GM19452 (cell line): ENCODE results near the gene DDA1.
A peak's percentile ranks its signal among the peaks of the same experiment; 100 is the strongest.

Experiments
- ATAC-seq: cut with Tn5 transposase; IDR thresholded peaks from one replicate; pipeline ENCODE4 v1.9.1; 2021; ENCODE audit not compliant: unreplicated experiment

DDA1 gene

GRCh38 chr19:17328517-17329365 is 19.4 kb downstream of the DDA1 start:
- no peak for ATAC-seq

GRCh38 chr19:17329366-17330261 is 20.3 kb downstream of the DDA1 start:
- ATAC-seq, result no peak

- no peak for ATAC-seq
These were observed 21.1 kb downstream of the DDA1 start for GRCh38 chr19:17330262-17331044.

GRCh38 chr19:17331045-17331558 is 21.7 kb downstream of the DDA1 start:
- no peak for ATAC-seq

GRCh38 chr19:17332360-17332676 is 23.0 kb downstream of the DDA1 start:
- no peak for ATAC-seq

GRCh38 chr19:17332677-17333581 is 23.6 kb downstream of the DDA1 start:
- ATAC-seq, result no peak

- no peak for ATAC-seq
These were observed 24.4 kb downstream of the DDA1 start for GRCh38 chr19:17333611-17334413.

- peak; percentile 43 for ATAC-seq
These were observed 25.3 kb downstream of the DDA1 start, which contains the start of gene ANO8 for GRCh38 chr19:17334414-17335409. TSS of gene ANO8 (minus strand) at chr19:17334855. CDS start at chr19:17334670, 185 bp downstream.

- ATAC-seq, result no peak
These were observed 26.2 kb downstream of the DDA1 start for GRCh38 chr19:17335575-17335974.

- peak; percentile 72 for ATAC-seq
These were observed 27.7 kb downstream of the DDA1 start, which contains the start of gene GTPBP3 for GRCh38 chr19:17336872-17337674. TSS of gene GTPBP3 (plus strand) at chr19:17337553. CDS start at chr19:17337612, 59 bp downstream.

GRCh38 chr19:17337675-17338432 is 28.5 kb downstream of the DDA1 start:
- ATAC-seq, result no peak

- no peak for ATAC-seq
These were observed 29.2 kb downstream of the DDA1 start for GRCh38 chr19:17338433-17339078.

GRCh38 chr19:17339088-17339741 is 29.9 kb downstream of the DDA1 start:
- no peak for ATAC-seq

- ATAC-seq, result no peak
These were observed 31.0 kb downstream of the DDA1 start for GRCh38 chr19:17340302-17340870.

- ATAC-seq, result no peak
These were observed 31.6 kb downstream of the DDA1 start for GRCh38 chr19:17340871-17341357.
